Measurements from ENCODE around the gene ULBP1.
"Not testable (repeated sequence)": the region's sequence is repeated elsewhere in the genome, so short reads cannot be mapped to it uniquely, and the experiment has no call there.

ULBP1 gene

DNA sequence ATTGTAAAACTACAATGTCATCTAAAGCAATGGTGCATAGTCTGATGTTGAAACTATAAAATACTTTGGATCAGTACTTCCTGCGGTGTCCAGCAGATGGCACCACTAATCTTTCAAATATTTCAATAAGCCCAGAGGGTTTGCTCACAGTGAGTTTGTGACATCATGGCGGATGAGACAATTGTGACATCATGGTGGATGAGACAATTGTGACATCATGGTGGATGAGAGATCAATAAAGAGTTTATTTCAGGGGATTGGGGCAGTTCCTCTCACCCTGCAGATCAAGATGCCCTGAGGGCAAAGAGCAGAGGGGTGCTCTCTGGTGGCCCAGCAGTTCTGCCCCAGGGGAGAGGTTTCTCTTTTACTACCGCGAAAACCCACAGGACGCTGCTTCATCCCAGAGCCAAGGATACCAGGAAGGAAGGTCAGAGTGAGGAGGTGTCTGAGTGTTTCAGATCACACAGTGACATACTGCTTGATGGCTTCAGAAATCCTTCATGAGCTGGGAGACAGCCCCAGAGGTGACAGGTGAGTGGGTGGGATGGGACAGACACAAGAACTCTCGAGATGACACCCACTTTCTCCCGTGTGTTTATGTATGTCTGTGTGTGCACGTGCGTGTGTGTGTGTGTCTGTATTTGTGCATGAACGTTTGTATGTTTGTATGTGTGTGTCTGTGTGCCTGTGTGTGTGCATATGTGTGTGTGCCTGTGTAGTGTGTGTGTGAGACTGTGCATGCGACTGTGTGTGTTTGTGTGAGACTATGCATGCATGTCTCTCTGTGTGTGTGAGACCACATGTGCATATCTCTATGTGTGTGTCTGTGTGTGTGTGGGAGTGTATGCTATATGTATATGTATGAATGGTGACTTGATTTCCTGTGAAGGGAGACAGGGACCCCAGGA lies 29.2 kb upstream of the ULBP1 start:
- H3K4me1 ChIP-seq (ENCODE audit: control insufficient read depth, insufficient read depth, low read length) = no peaks in the 10 kb centered on the region
- H3K36me3 ChIP-seq (ENCODE audit: control insufficient read depth, insufficient read depth, low read length) = no peaks in the 10 kb centered on the region
- no peak overlapping the region for H3K4me3 ChIP-seq (ENCODE audit: insufficient read depth, low read depth, low read length)
- no peak overlapping the region for H3K27ac ChIP-seq (ENCODE audit: insufficient read depth, low read depth, low read length, poor library complexity, severe bottlenecking)
- H3K27me3 ChIP-seq (ENCODE audit: control insufficient read depth, insufficient read depth, low read length, poor library complexity, severe bottlenecking) = peaks cover 99% of the 10 kb centered on the region
- H3K9me3 ChIP-seq (ENCODE audit: control insufficient read depth, low read length) = no peaks in the 10 kb centered on the region
- 44 to 48% methylated on average over 11 of the region's 11 CpGs for WGBS, 2 experiments

DNA sequence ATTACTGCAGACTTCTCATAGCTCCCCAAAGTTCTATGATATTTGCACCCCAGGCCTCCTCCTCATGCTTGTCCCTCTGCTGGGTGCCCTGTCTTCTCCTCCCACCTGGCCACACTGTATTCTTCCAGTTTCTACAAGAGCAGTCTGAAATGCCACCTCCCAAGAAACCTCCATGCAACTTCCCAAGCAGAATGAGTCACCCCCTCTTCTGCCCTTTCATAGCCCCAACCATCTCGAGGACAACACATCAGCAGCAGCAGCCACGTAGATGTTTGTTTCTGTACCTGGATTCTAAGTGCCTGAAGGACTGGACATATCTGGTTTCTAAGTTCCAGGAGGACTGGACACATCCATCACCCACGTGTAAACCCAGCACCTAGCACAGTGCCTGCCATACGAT lies 28.5 kb upstream of the ULBP1 start:
- Histone ChIP-seq H3K4me3 (ENCODE audit: insufficient read depth, low read depth, low read length) (no peak overlapping the region), H3K27ac (ENCODE audit: insufficient read depth, low read depth, low read length, poor library complexity, severe bottlenecking) (no peak overlapping the region), H3K36me3 (ENCODE audit: control insufficient read depth, insufficient read depth, low read length) (no peaks in the 10 kb centered on the region), H3K9me3 (ENCODE audit: control insufficient read depth, low read length) (no peaks in the 10 kb centered on the region), H3K4me1 (ENCODE audit: control insufficient read depth, insufficient read depth, low read length) (no peaks in the 10 kb centered on the region), H3K27me3 (ENCODE audit: control insufficient read depth, insufficient read depth, low read length, poor library complexity, severe bottlenecking) (peaks cover 99% of the 10 kb centered on the region)
- WGBS, 2 experiments = 47 to 50% methylated on average over 4 of the region's 4 CpGs

GRCh38 chr6:149935668-149936067 lies 28.1 kb upstream of the ULBP1 start:
- H3K4me1 ChIP-seq (ENCODE audit: control insufficient read depth, insufficient read depth, low read length) = no peaks in the 10 kb centered on the region
- H3K27me3 ChIP-seq (ENCODE audit: control insufficient read depth, insufficient read depth, low read length, poor library complexity, severe bottlenecking) = peaks cover 99% of the 10 kb centered on the region
- no peaks in the 10 kb centered on the region for H3K36me3 ChIP-seq (ENCODE audit: control insufficient read depth, insufficient read depth, low read length)
- no peak overlapping the region for H3K27ac ChIP-seq (ENCODE audit: insufficient read depth, low read depth, low read length, poor library complexity, severe bottlenecking)
- no peak overlapping the region for H3K4me3 ChIP-seq (ENCODE audit: insufficient read depth, low read depth, low read length)
- 27 to 33% methylated on average over 2 of the region's 2 CpGs for WGBS, 2 experiments
- H3K9me3 ChIP-seq (ENCODE audit: control insufficient read depth, low read length) = no peaks in the 10 kb centered on the region

GRCh38 chr6:149936743-149937142 lies 27.0 kb upstream of the ULBP1 start:
- H3K36me3 ChIP-seq (ENCODE audit: control insufficient read depth, insufficient read depth, low read length) = no peaks in the 10 kb centered on the region
- no peaks in the 10 kb centered on the region for H3K9me3 ChIP-seq (ENCODE audit: control insufficient read depth, low read length)
- 34 to 46% methylated on average over 2 of the region's 2 CpGs for WGBS, 2 experiments
- H3K27ac ChIP-seq (ENCODE audit: insufficient read depth, low read depth, low read length, poor library complexity, severe bottlenecking) = no peak overlapping the region
- no peaks in the 10 kb centered on the region for H3K4me1 ChIP-seq (ENCODE audit: control insufficient read depth, insufficient read depth, low read length)
- H3K27me3 ChIP-seq (ENCODE audit: control insufficient read depth, insufficient read depth, low read length, poor library complexity, severe bottlenecking) = peaks cover 99% of the 10 kb centered on the region
- H3K4me3 ChIP-seq (ENCODE audit: insufficient read depth, low read depth, low read length) = no peak overlapping the region

DNA sequence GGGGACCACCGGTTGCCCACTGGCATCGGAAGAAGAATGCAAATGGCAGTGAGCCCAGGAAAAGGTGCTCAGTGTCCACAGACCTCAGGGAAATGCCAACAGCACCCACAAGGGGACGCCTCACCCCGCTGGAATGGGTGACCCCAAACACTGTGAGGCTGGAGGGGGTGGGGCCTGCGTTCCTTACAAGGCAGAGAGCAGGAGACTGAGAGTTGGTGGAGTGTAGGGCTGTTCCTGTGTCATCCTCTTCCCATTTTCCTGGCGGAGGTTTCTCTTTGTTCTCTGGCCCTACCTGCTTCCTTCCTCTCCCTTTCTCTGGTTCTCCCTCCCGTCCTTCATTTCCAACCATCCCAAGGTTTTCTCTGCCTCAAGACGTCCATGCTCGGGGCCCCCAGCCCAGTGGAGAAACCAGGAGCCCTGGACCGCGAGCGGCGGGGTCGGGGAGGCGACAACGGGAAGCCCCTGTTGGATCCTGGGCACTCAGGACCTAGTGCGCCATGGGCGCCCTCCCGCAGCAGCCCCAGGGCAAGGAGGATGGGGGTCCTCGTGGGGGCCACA lies 25.7 kb upstream of the ULBP1 start:
- WGBS, 2 experiments = 2 to 3% methylated on average over 15 of the region's 20 CpGs
- not testable (repeated sequence) for H3K4me1 ChIP-seq (ENCODE audit: control insufficient read depth, insufficient read depth, low read length); H3K36me3 ChIP-seq (ENCODE audit: control insufficient read depth, insufficient read depth, low read length); H3K27ac ChIP-seq (ENCODE audit: insufficient read depth, low read depth, low read length, poor library complexity, severe bottlenecking); H3K9me3 ChIP-seq (ENCODE audit: control insufficient read depth, low read length)
- Histone ChIP-seq H3K4me3 (ENCODE audit: insufficient read depth, low read depth, low read length) (peak overlapping the region; percentile 15), H3K27me3 (ENCODE audit: control insufficient read depth, insufficient read depth, low read length, poor library complexity, severe bottlenecking) (peaks cover 100% of the 10 kb centered on the region)

DNA sequence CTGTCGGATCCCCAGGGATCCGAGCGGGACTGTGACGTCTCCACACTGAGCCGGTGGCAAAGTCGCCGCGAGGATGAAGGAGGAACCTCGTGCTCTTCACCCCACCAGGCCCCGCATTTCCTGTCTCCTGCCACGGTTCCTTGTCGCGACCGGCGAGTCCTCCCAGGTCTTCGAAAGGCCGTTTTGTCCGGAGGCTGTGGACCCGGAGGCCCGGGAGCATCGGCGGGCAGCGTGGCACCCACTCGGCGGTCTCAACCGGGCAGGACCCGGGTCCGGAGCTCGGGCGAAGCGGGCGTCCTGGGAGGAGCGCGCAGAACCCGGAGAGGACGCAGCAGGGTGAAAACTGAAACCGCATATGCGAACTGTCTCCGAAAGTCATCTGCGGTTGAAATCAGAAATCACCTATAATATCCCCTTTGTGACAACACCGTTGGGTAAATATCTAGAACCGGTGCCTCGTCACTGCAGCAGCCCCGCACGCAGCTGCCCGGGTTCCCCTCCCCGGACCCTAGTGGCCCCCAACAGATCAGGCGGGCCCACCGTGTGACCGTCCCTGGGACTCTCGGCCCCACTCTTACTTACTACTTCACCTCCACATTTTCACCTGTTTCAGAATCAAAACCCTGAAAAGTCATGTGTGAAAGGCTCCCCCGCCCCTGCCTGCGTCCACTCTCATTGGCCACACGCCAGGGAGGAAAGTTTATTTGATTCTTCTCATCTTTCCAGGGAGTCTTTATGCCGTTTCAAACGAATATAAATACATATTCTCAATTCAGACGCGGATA lies 25.0 kb upstream of the ULBP1 start:
- no peak overlapping the region for H3K27ac ChIP-seq (ENCODE audit: insufficient read depth, low read depth, low read length, poor library complexity, severe bottlenecking)
- H3K27me3 ChIP-seq (ENCODE audit: control insufficient read depth, insufficient read depth, low read length, poor library complexity, severe bottlenecking) = peaks cover 100% of the 10 kb centered on the region
- no peaks in the 10 kb centered on the region for H3K9me3 ChIP-seq (ENCODE audit: control insufficient read depth, low read length)
- H3K4me3 ChIP-seq (ENCODE audit: insufficient read depth, low read depth, low read length) = peak overlapping the region; percentile 15
- no peaks in the 10 kb centered on the region for H3K4me1 ChIP-seq (ENCODE audit: control insufficient read depth, insufficient read depth, low read length)
- no peaks in the 10 kb centered on the region for H3K36me3 ChIP-seq (ENCODE audit: control insufficient read depth, insufficient read depth, low read length)
- WGBS, 2 experiments = 3% methylated on average over 58 of the region's 58 CpGs

DNA sequence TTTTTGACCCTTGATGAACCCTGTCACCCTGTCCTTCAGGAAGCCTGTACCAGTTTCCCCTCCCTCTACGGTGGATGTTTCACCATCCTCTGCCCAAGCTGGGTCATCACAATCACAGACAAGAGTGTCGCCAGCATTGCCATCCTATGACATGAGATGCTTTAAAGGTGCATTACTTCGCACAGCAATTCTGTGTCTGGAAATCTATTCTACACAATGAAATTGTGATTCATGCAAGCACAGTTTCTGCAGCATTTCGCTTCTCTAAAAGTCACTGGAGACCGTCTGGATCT lies 24.4 kb upstream of the ULBP1 start:
- H3K9me3 ChIP-seq (ENCODE audit: control insufficient read depth, low read length) = no peaks in the 10 kb centered on the region
- no peaks in the 10 kb centered on the region for H3K36me3 ChIP-seq (ENCODE audit: control insufficient read depth, insufficient read depth, low read length)
- no peak overlapping the region for H3K27ac ChIP-seq (ENCODE audit: insufficient read depth, low read depth, low read length, poor library complexity, severe bottlenecking)
- peaks cover 98% of the 10 kb centered on the region for H3K27me3 ChIP-seq (ENCODE audit: control insufficient read depth, insufficient read depth, low read length, poor library complexity, severe bottlenecking)
- WGBS, 2 experiments = 32 to 36% methylated on average over 5 of the region's 5 CpGs
- no peaks in the 10 kb centered on the region for H3K4me1 ChIP-seq (ENCODE audit: control insufficient read depth, insufficient read depth, low read length)
- no peak overlapping the region for H3K4me3 ChIP-seq (ENCODE audit: insufficient read depth, low read depth, low read length)

DNA sequence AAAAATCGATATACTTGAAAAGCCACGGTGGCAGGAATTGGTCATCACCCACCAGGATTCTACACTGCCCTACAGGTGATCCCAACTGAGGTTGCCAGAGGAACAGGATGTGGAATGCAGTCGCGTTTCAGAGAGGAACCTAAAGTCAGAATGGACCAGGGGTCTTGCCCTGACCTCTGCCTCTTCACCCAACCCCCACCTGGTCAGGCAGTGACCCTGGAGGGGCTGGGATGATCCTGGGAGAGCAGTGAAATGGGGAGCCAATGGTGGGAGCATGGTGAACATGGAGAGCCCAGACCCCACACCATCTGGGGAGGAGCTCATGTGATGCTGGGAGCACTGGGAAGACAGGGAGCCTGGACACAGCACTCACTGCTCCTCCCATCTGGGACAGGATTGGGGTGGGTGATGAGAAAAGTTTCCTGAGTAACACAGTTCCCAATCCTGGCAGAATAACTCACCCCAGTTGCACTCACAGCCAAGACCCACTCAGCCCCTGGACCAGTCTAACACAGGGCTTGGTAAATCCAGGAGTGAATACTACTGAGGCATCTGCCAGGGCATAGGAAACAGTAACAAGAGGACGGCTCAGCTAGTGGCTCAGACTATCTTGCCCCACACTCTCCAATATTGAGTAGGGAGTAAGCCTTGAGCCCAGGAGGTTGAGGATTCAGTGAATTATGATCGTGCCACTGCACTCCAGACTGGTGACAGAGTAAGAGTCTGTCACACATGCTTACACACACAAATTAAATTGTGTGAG lies 23.7 kb upstream of the ULBP1 start:
- H3K9me3 ChIP-seq (ENCODE audit: control insufficient read depth, low read length) = no peaks in the 10 kb centered on the region
- H3K36me3 ChIP-seq (ENCODE audit: control insufficient read depth, insufficient read depth, low read length) = no peaks in the 10 kb centered on the region
- WGBS, 2 experiments = 27 to 31% methylated on average over 6 of the region's 6 CpGs
- H3K4me3 ChIP-seq (ENCODE audit: insufficient read depth, low read depth, low read length) = no peak overlapping the region
- H3K27ac ChIP-seq (ENCODE audit: insufficient read depth, low read depth, low read length, poor library complexity, severe bottlenecking) = no peak overlapping the region
- H3K27me3 ChIP-seq (ENCODE audit: control insufficient read depth, insufficient read depth, low read length, poor library complexity, severe bottlenecking) = peaks cover 90% of the 10 kb centered on the region
- no peaks in the 10 kb centered on the region for H3K4me1 ChIP-seq (ENCODE audit: control insufficient read depth, insufficient read depth, low read length)

GRCh38 chr6:149940672-149940982 lies 23.1 kb upstream of the ULBP1 start:
- no peaks in the 10 kb centered on the region for H3K36me3 ChIP-seq (ENCODE audit: control insufficient read depth, insufficient read depth, low read length)
- H3K27ac ChIP-seq (ENCODE audit: insufficient read depth, low read depth, low read length, poor library complexity, severe bottlenecking) = no peak overlapping the region
- no peak overlapping the region for H3K4me3 ChIP-seq (ENCODE audit: insufficient read depth, low read depth, low read length)
- H3K9me3 ChIP-seq (ENCODE audit: control insufficient read depth, low read length) = no peaks in the 10 kb centered on the region
- WGBS, 2 experiments = 24 to 29% methylated on average over 6 of the region's 6 CpGs
- no peaks in the 10 kb centered on the region for H3K4me1 ChIP-seq (ENCODE audit: control insufficient read depth, insufficient read depth, low read length)
- H3K27me3 ChIP-seq (ENCODE audit: control insufficient read depth, insufficient read depth, low read length, poor library complexity, severe bottlenecking) = peaks cover 88% of the 10 kb centered on the region

Measured in ectodermal cell (in vitro differentiated cells).